Kidney tubule cell (primary cell): ENCODE measurements around the gene PRKCZ.

Experiments
- DNase-seq: peaks from one replicate; pipeline ENCODE4 v3.0.0-alpha.2; 2018; ENCODE audit warnings: low spot score

PRKCZ gene

DNA sequence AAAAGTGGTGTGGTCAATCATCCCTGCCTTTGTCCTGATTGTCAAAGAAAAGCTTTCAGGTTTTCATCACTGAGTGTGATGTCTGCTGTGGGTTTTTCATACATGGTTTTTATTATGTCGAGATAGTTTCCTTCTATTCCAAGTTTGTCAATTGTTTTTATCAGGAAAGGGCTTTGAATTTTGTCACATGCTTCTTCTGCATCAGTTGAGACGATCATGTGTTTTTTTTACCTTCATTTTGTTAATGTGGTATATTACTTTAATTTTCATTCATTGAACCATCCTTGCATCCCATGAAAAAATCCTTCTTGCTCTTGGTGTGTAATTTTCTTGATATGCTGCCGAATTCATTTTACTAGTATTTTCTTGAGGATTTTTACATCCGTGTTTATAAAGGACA, 15.5 kb downstream of the PRKCZ start:
- DNase-seq, result no peak

DNA sequence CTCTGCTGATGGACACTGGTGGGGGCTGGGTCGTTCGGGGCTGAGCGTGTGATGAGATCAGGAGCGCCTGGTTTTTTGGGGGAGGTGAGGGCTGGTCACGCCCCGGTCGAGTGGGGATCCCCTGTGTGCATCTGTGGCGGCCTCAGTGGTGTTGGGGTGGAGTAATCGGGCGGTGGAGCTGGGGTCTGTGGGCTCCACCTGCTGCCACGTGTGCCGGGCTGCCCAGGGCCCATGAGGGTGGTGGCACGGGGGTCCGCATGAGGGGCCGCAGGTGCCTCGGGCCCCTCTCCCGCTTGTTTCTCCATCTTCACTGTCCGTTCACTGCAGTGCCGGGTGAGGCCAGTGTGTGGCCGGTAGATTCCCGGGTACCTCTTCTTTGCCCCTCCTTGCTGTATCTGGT, 17.2 kb downstream of the PRKCZ start:
- DNase-seq, result no peak

DNA sequence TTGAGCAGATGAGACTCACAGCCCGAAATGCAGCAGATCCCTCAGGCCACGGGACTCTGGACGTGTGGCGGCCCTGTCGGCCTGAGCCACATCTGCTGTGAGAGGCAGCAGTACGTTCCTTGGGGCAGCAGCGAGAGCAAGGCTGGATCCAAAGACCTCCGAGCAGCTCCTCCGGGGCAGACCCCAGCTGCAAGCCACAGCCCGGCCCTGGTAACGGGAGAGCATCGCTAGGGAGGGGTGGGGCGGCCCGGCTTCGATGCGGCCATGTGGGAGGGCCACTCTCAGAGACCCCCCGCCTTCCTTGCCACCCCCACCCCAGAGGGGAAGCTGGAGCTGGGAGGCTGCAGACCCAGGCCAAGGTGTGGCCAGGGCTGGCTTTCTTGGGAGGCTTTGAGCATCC, 17.8 kb downstream of the PRKCZ start:
- no peak for DNase-seq

DNA sequence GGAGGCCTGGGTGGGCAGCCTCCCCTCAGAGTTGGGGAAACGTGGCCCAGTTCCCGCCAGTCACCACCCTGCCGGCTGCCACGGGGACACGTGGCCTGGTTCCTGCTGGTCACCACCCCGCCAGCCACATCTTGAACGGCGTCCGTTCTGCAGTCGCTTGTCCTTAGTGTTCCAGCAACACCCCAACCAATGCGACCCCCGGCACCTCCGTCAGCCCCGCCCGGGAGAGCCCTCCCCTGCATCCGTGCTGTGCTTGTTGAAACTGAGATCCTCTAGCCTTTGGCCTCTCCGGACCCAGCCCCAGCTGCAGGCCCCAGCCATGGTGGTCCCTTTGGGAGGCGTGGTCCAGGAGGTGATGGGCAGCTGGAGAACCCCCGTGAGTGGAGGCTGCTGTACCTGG, 18.7 kb downstream of the PRKCZ start:
- no peak for DNase-seq

DNA sequence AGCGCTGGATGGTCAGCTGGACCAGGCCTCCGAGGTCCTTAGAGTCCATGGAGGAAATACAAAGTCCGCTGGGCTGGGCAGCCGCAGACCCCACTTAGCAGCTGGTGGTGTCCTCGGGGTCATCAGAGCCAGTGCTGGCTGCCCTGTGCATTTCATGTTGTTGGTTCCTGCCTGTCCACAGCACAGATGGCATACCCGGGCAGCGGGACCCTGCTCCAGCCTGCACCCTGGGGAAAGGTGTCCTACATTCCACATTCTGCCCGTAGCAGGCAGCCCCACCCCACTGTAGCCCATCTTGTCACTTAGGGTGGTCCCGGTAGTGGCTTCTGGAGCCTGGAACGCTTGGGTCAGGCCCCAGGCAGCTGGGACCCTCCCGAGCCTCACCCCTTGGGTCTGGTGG, 19.8 kb downstream of the PRKCZ start:
- DNase-seq, result no peak

DNA sequence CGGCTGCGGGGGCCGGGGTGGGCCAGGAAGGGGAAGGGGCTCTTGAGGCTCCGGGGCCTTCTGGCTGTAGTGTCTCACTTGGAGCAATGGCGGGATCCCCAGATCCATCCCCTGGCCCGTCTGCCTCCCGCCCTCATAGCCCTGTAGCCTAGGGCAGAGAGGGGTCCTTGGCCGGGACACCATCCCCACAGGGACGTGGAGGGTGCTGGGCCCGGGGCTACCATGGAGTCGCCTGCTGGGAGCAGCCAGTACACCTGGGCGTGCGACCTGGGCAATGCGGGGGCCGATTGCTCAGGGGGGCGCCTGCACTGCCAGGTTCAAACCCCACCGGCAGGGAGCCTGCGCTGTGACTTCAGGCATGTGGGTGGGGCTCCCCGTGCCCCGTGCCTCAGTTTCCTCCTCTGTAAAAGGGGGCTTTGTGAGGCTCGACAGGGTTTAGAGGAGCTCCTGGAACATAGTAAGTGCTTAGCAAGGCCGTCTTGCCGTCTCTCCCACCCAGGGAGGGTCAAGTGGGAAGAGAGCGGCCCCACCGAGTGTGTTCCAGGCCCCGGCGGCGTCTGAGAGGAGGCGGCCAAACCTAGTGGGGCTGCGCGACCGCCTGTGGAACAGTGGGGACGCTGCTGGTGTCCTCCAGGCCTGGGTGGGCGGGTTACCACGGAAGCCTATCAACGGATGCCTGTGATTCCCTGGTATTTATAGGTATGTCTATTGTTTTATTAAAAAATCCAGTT, 20.8 kb downstream of the PRKCZ start:
- DNase-seq, result no peak

DNA sequence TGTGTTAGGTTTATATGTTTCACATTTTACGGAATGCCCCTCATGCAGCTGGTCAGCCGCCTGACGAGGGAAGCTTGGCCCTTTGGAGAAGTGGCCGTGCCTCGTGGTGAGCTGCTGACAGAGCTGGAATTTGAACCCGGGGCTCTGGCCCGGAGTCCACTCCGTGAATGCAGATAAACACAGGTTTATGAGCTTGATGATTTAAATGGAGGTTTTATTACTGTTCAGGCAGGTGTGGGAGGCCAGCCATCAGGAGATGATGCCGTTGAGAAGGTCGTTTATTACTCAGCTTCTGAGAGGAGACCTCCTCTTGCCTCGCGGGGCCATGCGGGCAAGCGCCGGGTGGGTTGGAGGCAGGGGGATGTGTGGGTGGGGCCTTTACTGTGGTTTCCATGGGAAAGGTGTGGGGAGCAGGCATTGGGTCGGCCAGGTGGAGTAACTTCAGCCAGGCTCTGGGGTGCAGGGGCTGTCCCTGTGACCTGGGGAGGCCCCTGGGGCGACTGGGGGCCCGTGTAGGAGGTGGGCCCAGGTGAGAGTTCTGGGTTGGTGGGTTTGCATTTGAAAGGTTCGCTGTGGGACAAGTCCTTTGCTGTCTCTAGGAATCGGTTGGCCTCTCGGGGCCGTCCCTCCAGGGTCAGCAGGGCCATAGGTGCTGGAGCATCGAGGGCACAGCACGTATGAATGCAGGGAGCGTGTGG, 22.0 kb downstream of the PRKCZ start:
- DNase-seq, result no peak

DNA sequence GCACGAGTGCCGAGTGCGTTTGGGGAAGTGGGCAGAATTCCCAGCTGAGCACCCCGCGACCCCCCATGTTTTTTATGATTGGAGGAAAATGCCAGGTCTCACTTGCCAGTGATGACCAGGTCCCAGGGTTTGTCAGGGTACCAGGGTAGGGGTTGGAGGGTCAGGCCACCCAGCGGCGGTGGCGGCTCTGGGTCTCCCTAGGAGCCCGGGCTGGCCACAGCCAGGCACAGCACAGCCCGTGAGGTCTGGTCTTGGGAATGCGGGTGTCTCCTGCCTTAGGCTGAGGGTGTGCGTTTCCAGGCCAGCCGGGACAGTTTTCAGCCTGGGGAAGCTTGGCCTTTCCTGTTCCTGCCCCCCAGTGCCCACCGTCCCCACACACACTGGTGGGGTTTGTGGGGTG, 22.7 kb downstream of the PRKCZ start:
- DNase-seq, result no peak

DNA sequence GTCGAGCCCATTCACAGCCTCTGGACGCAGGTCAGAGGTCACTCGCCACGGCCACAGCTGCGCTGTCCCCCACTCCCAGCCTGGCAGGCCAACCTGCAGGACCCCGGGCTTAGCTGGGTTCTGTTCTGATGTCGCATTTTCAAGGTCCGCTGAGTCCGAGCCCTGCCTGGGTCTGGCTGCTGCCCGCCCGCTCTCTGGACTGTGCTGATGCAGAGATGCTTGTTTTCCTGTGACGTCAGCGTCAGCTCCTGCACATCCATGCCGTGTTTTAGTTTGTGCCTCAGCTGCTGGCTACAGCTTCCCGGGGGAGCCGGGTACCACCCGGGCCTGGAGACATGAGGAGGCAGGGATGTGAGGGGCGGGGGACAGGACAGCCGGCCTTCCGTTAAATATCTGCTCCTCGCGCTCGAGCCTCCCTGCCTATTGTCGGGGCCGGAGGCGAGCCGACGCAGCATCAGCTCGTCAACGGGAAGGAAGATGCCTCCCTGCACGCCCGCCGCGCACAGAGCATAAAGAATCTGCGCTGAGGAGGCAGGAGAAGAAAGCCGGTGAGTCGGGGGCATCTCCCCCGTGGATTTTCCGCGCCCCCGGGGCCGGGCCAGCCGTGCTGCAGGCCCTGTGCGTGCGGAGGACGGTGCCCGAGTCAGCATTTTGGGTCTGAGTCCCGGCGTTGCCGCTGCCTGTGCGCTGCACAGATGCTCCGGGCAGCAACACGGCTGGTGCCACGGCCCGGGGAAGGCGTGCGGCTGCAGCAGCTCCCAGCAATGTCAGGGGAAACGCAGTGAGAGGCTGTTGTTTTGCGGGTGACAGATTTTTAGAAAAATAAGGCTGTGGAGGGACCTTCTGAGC, 23.4 kb downstream of the PRKCZ start:
- no peak for DNase-seq

DNA sequence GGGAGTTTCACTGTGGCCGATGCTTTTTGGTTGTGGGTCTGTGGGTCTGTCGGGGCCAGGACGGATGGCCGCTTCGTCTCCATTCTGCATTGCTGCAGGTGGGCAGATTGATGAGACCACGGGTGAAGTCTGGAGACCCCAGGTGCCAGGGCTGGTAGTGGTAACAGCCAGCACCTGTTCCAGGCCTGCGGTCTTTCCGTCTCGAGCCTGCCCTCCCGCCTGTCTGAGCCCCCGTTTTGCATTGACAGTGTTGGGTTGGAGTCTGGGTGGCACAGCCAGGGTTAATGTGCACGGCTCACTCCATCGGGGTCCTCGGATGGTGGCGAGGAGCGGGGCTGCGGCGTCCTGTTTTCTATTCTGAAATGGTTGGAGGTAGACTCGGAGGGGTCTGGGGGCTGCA, 24.2 kb downstream of the PRKCZ start:
- DNase-seq, result no peak

DNA sequence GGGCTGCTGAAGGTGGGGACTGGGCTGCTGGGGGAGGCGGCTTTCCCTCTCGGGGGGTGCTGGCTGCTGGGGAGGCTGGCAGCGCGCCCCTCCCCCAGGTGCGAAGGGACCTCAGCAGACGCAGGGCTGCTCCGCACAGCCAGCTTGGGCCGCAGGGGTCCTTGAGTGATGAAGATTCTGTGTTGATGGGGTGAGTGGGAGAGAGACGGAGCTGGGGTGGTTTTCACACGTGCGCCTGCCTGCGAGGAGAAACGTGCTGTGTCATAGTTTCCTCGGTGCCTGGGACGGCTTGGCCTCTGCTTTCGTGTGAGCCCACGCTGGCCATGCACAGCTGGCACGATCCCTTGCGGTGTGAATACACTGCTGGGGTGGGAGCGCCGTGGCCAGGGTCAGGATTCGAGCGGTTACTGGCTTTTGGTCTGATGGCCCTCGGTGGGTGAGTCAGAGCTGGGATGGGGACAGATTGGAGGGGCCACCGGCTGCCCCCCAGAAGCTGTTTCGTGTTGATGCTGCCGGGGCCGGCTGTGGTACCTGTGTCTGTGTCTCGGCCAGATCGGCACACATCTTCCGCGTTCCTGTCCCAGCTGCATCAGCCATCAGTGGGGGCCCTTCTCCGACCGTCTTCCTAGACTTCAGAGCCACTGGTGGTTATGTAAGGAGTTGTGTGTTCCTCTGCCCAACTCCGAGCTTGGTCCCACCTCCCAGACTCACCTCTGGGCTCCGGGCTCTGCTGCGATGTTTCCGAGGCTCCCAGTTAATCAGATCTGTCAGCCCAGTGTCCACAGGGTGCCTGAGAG, 24.9 kb downstream of the PRKCZ start:
- DNase-seq, result no peak

DNA sequence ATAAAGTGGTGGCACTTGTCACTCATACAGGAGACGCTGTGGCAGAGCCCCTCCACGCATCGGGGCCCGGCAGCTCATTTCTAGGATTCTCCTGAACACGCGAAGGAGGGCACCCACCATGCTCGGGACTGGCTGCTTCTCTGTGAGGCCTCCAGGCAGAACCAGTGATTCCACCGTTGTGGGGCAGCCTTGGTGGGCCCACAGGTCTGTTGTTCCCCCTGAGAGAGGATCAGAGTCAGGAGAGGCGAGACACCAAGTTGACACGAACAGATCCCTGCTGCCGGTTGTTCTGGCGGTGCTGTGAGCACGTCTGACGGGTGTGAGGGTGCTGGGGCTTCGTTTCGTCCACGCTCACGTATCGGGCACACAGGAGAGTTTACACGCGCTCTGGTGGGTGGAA, 26.6 kb downstream of the PRKCZ start:
- DNase-seq, result no peak

DNA sequence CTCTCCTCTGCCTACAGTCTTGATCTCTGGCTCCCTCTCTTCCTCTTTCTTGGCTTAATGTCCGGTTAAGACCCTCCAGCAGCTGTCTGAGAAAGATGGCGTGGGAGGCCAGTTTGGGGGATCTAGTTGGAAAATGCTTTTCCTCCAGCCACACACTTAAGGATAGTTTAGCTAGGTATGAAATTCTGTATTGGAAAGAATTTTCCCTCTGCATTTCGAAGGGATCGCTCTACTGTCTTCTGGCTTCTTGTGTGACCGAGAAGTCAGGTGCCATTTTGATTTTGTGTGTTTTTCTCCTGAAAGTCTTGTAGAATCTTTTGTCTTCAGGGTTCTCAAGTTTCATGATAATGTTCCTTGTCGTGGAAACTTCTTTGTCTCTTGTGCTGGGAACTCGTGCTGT, 28.0 kb downstream of the PRKCZ start:
- no peak for DNase-seq

DNA sequence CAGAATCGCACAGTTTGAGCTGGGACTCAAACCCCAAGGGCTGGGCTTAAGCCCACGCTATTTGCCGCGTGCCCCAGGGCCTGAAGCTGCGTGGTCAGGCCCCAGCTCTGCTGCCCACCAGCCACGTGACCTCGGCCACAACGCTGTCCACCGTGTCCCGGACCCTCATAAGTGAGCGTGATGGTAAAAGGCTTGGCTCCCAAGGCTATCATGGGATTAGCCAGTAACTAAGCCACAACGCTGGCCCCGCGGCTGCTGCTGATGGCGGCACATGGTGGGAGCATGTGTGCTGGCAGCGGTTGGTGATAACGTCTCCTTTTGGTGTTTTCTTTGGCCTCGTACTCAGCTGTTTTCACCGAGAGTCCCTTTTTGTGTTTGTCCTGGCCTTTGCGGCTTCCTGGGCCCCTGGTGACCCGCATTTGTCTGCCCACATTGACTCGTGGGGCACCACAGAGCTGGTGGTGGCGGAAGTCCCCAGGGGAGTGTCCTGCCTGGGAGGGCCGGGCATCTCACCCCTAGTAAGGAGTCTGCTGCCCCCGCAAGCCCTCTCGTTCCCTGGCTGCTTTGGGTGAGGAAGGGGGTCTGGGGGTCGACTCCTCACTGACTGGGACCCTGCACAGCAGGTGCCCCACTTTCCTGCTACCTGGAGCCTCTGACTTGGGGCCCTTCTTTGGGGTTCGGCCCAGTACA, 29.3 kb downstream of the PRKCZ start:
- DNase-seq, result no peak

DNA sequence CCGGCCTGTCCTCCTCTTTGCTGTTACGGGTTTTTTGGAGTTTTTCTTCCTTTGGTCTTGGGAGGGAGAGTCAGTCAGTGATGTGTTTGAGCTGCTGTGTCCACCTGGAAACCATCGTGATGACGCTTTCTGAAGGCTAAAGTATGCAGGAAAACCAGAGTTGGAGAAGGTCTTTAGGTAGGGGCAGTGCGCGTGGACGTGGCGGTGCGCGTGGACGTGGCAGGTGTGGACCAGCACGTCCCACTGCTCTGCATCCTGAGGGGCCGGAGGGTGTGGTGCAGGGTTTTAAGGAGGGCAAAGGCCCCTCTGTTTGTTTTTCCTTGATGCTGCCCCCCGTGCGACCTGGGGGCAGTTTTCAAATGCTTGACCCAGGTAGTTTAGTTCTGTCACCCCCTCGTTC, 29.9 kb downstream of the PRKCZ start:
- DNase-seq, result no peak

DNA sequence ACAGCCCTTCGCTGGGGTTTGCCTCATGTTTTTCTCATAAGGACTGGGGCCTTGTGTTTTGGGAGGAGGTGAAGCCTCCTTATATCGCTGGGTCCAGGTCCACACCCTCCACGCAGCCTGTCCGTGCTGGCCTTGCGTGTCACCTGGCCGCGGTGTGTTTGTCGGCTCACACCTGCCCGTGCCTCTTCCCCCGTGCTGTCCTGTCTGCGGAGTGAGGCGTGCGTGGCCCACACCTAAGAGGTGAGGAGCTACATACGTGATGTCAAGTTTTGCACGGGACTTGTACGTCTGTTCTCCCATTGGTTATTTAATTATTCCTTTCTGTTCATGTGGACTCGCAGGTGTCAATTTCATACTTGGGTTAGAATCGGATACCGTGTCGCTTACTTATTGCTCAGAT, 30.7 kb downstream of the PRKCZ start:
- no peak for DNase-seq

DNA sequence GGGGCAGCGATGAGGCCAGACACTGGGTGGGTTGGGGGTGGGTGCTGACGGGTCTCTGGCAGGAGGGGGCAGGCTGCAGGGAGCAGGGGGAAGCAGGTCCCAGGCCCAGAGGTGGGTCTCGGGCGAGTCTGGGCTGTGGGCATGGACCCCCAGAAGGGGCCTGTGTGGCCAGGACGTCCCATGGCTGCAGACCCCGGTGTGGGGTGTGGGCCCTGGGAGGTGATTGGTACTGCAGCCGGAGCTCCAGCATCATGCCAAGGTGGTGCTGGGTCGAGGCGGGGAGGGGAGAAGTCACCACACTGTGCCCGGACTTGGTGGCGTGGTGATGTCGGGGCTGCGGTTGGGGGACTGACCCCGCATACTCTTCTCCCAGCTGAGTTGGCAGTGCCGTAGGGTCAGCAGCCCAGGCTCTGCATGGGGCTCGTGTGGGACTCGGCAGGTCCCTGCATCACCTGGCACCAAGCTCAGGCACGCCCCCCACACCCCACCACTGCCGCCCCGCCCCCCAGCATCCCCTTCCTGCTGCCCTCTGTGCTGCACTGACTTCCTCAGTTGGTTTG, 31.2 kb downstream of the PRKCZ start:
- no peak for DNase-seq

DNA sequence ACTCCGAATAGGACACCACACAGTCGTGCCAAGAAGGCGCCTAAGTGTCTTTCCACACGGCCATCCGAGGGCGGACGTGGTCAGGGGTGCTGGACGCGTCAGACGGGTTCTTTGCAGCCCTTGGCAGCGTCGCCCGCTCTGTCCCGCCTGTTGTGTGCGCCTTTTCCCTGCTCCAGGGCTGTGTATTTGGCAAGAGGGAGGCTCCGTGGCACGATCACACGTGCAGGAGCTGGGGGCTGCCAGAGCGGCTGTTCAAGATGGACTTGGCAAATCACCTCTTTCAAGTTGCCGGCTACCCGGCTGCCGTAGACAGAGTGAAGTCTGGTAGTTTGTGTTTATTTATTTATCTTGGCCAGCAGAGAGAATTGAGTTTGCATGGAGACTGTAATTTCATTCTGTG, 31.9 kb downstream of the PRKCZ start:
- DNase-seq, result peak; percentile 26

DNA sequence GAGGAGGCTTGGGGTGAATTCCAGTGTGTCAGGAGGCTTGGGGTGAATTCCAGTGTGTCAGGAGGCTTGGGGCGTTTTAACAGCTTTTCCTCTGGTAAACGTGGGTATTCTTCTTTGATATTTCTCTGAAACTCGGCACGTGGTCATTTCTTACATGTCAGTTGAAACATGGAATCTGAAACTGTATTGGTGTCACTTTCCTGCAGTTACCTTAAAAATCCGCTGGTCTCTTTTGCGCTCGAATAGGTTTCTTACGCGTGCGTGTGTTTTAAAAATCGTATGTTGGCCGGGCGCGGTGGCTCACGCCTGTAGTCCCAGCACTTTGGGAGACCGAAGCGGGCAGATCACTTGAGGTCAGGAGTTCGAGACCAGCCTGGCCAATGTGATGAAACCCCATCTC, 33.5 kb downstream of the PRKCZ start:
- no peak for DNase-seq

DNA sequence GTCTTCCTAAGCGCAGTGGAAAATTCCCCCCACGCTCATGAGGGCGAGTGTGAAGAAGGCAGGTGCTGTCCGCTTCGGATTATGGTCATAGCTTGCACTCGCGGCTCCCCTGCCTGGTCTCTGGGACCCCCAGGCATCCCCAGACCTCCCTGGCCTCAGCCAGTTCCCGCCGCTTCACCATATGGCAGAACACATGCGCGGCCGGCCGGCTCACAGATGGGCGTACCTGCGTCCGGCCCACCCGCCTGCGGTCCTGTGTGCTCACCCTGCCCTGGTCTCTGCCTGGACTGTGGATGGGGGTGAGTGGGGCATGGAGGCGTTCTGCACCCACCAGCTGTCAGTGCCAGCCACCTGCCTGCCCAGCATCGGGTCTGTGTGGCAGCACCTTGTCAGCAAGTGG, 34.1 kb downstream of the PRKCZ start:
- DNase-seq, result no peak

DNA sequence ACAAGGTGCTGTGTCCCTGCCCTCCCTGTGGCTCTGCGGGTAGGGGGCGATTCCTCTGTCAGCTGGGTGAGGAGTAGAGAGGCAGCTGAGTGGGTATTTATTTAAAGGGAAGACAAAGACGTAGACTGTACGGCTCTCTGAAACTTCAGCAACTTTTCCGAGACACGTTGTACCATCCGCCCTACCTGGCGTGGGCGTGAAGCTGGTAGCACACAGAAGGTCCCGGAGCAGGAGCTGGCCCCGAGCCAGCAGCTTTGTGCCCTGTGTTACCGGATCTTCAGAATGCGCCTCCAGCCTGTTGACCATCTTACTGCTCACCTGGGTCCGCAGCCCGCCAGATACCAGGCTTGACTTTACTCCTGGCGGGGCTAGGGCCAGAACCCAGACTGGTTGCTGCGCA, 34.9 kb downstream of the PRKCZ start:
- DNase-seq, result no peak
